ENCODE results near the gene ZBTB20. TPM values are rescaled to one million over a fixed set of nuclear protein-coding genes. Genes with fewer than 3 reads are reported as not detected.

Gene ZBTB20
- total and polyA plus RNA-seq, 12 donors = 0.57 to 105 (median 86.8) TPM

DNA sequence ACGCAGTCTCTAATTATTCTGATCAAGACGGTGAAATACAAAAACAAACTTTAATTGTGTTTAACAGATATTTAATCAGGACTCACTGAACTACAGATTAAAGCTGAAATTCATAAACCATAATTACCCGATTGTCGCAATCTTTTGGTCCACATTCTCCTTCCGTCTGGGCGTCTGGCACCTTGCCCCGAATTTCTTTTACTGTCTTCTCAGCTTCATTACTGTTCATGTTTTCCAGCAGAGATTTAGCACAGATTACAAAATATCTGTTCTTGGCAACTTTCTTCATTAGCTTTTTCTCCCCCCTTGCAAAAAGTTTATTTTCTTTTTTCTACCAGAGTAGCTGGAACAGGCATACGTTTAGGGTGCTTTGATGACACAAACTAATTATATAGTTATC is 581.9 kb downstream of the ZBTB20 start:
- H3K4me1 ChIP-seq = peaks cover 0 to 69% (median 43%) of the 10 kb centered on the region in 9 donors
- TF ChIP-seq, protein P1, sequence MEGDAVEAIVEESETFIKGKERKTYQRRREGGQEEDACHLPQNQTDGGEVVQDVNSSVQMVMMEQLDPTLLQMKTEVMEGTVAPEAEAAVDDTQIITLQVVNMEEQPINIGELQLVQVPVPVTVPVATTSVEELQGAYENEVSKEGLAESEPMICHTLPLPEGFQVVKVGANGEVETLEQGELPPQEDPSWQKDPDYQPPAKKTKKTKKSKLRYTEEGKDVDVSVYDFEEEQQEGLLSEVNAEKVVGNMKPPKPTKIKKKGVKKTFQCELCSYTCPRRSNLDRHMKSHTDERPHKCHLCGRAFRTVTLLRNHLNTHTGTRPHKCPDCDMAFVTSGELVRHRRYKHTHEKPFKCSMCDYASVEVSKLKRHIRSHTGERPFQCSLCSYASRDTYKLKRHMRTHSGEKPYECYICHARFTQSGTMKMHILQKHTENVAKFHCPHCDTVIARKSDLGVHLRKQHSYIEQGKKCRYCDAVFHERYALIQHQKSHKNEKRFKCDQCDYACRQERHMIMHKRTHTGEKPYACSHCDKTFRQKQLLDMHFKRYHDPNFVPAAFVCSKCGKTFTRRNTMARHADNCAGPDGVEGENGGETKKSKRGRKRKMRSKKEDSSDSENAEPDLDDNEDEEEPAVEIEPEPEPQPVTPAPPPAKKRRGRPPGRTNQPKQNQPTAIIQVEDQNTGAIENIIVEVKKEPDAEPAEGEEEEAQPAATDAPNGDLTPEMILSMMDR (IDR thresholded peaks at IDR 0.05) = no peak
- peaks cover 0 to 17% (median 0%) of the 10 kb centered on the region in 11 donors for H3K9me3 ChIP-seq
- ATAC-seq (peak in 2 of 8 donors; percentile 25 to 27), DNase-seq (peak; percentile 34 to 38)
- 77 to 81% methylated on average over 8 of the region's 8 CpGs for WGBS, 2 donors
- no peaks in the 10 kb centered on the region for H3K27me3 ChIP-seq
- peaks cover 0 to 6% (median 0%) of the 10 kb centered on the region in 9 donors for H3K36me3 ChIP-seq
- H3K27ac ChIP-seq = peak overlapping the region in 1 of 10 donors; percentile 13
- no peak overlapping the region for H3K4me3 ChIP-seq
- intact Hi-C loops (cut with DNase I) = no loop called here

GRCh38 chr3:114563720-114564119 is 583.4 kb downstream of the ZBTB20 start:
- Histone ChIP-seq H3K27me3 (no peaks in the 10 kb centered on the region), H3K27ac (no peak overlapping the region), H3K4me1 (peaks cover 0 to 56% (median 41%) of the 10 kb centered on the region in 9 donors), H3K36me3 (peaks cover 0 to 6% (median 0%) of the 10 kb centered on the region in 9 donors), H3K4me3 (no peak overlapping the region), H3K9me3 (peaks cover 0 to 17% (median 0%) of the 10 kb centered on the region in 11 donors)
- intact Hi-C loops (cut with DNase I) = no loop called here
- WGBS, 2 donors = 96 to 100% methylated on average over 2 of the region's 2 CpGs
- TF ChIP-seq, protein P1 (IDR thresholded peaks at IDR 0.05) = no peak
- ATAC-seq (no peak), DNase-seq (no peak)

DNA sequence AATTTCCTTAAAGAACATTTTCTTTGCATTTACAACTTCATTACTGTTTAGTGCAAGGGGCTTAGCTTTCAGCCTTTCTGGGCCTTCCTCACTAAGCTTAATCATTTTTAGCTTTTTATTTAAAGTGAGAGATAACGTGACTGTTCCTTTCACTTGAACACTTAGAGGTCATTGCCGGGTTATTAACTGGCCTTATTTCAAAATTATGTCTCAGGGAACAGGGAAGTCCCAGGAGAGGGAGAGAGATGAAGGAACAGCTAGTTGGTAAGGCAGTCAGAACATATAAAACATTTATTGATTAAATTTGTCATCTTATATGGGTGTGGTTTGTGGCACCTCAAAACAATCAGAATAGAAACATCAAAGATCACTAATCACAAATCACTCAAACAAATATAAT is 584.5 kb downstream of the ZBTB20 start:
- peak overlapping the region in 1 of 10 donors; percentile 34 for H3K27ac ChIP-seq
- no peak overlapping the region for H3K4me3 ChIP-seq
- no peak for DNase-seq
- peaks cover 0 to 6% (median 0%) of the 10 kb centered on the region in 9 donors for H3K36me3 ChIP-seq
- 27 to 30% methylated on average over 2 of the region's 2 CpGs for whole genome bisulfite sequencing, 2 donors
- H3K9me3 ChIP-seq = peaks cover 0 to 17% (median 0%) of the 10 kb centered on the region in 11 donors
- H3K27me3 ChIP-seq = no peaks in the 10 kb centered on the region
- intact Hi-C loops (cut with DNase I) = no loop called here
- peaks cover 0 to 56% (median 41%) of the 10 kb centered on the region in 9 donors for H3K4me1 ChIP-seq
- peak in 1 of 8 donors; percentile 41 for ATAC-seq
- TF ChIP-seq, protein P1 (IDR thresholded peaks at IDR 0.05) = no peak

GRCh38 chr3:114558271-114558670 is 588.8 kb downstream of the ZBTB20 start:
- TF ChIP-seq, protein P1 (IDR thresholded peaks at IDR 0.05) = no peak
- WGBS, 2 donors = 63 to 65% methylated on average over 4 of the region's 4 CpGs
- peak in 6 of 8 donors; percentile 32 to 81 (median 68) for ATAC-seq
- no peak for DNase-seq
- Histone ChIP-seq H3K27me3 (no peaks in the 10 kb centered on the region), H3K4me3 (no peak overlapping the region), H3K36me3 (no peaks in the 10 kb centered on the region), H3K27ac (peak overlapping the region in 4 of 10 donors; percentile 11 to 78 (median 58)), H3K9me3 (peaks cover 0 to 10% (median 0%) of the 10 kb centered on the region in 11 donors), H3K4me1 (peaks cover 0 to 53% (median 44%) of the 10 kb centered on the region in 9 donors)
- intact Hi-C loops (cut with DNase I) = no loop called here

Data from heart right ventricle (tissue), 16 donors.